Motor neuron (in vitro differentiated cells): Measurements from ENCODE around the gene ZNF516. TPM values are rescaled to one million over a fixed set of nuclear protein-coding genes. Genes with fewer than 3 reads are reported as not detected.

Experiments
- ATAC-seq, 8 experiments: fragments of 200-7000 bp; cut with Tn5 transposase; replicated peaks in 6 of 8; 2 replicates each; pipeline ENCODE4 v1.8.0; 2021; ENCODE audit warnings: mild to moderate bottlenecking in 8 of 8, moderate library complexity in 8 of 8
- H3K27ac ChIP-seq, 2 donors: fragments of 250-450 bp; sonication (Bioruptor Pico); 2 replicates each; pipeline ENCODE4 v1.9.0; 2021; ENCODE audit warnings: antibody characterized with exemption in 2 of 2, mild to moderate bottlenecking in 2 of 2, moderate library complexity in 1 of 2
- H3K4me1 ChIP-seq, 2 donors: fragments of 250-450 bp; sonication (Bioruptor Pico); replicated peaks in 1 of 2; 2 replicates each; pipeline ENCODE4 v1.6.1; 2021; ENCODE audit warnings: antibody characterized with exemption in 2 of 2, mild to moderate bottlenecking in 2 of 2, moderate library complexity in 1 of 2
- H3K4me3 ChIP-seq, 5 donors: fragments of 250-450 bp; sonication (Bioruptor Pico); 2 replicates each; pipeline ENCODE4 v1.9.0; 2021; ENCODE audit warnings: antibody characterized with exemption in 5 of 5, mild to moderate bottlenecking in 5 of 5, moderate library complexity in 4 of 5
- WGBS, 10 experiments: fragments of 450-650 bp; shearing (Covaris generic); methylation state at CpG; one replicate each; pipeline ENCODE4 v1.0.0; 2022; 5-methylcytosine and 5-hydroxymethylcytosine counted together
- in situ Hi-C, 9 experiments: fragments of 400-800 bp; cut with MboI; loops; one replicate each; pipeline ENCODE4 v1.15.0; 2021; ENCODE audit warnings: low sequenced_read_pairs in 9 of 9, low pct_unique_long_range_greater_than_20kb in 2 of 9; ENCODE audit not compliant: unreplicated experiment in 9 of 9
- total RNA-seq, 8 experiments: library from RNA; unstranded; fragments of 300-600 nt; gene quantifications; 2 replicates each; pipeline versions ENCODE4 v1.2.3 to v1.2.4, GENCODE V29; 2022

ZNF516 gene
- total RNA-seq, 8 experiments from 2014 or later: 13.0 to 64.2 (median 33.1) TPM

GRCh38 chr18:76503649-76504386 lies 8.8 kb upstream of the ZNF516 start:
- peak in 5 of 8 experiments; percentile 36 to 64 (median 59) for ATAC-seq
- Histone ChIP-seq H3K27ac (peak overlapping the region; percentile 25 to 60), H3K4me1 (peaks cover 21 to 27% of the 10 kb centered on the region in 2 donors), H3K4me3 (no peak overlapping the region)
- 6 to 100% (median 34%) methylated on average over 1 to 11 of the region's 15 CpGs; no CpG with 5 or more reads in 2 of the 10 experiments for WGBS, 10 experiments
- in situ Hi-C loops: no loop called here

DNA sequence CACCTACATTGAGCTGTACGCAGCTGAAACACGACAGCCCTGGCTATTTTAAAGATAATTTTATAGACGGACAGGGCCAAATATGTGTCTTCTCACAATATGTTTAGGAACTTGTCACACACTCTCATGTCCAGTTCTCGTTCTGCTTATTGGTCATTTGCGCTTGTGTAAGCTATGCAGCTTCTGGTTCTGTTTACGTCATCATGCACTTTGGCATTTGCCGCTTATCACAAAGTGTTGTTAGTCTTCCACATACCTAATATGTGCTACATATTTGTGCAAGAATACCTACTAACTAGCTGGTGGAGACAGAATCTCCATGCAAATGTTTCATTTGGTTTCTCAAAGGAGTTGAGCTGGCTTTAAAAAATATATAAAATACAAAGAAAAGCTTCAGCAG lies 7.5 kb upstream of the ZNF516 start:
- no peak overlapping the region for H3K4me3 ChIP-seq
- no peak overlapping the region for H3K27ac ChIP-seq
- 77 to 100% (median 100%) methylated on average over 1 to 7 of the region's 7 CpGs for WGBS, 10 experiments
- no peak for ATAC-seq
- peaks cover 28 to 33% of the 10 kb centered on the region in 2 donors for H3K4me1 ChIP-seq
- in situ Hi-C loops: no loop called here

- Histone ChIP-seq H3K4me1 (peaks cover 26 to 33% of the 10 kb centered on the region in 2 donors), H3K27ac (no peak overlapping the region), H3K4me3 (no peak overlapping the region)
- in situ Hi-C loops: loop anchor here in 1 of 9 experiments (25.0 kb wide), 1 partner anchor 188 kb away; no protein-coding TSS in a partner anchor
- ATAC-seq: no peak
- WGBS, 10 experiments: 7 to 100% (median 63%) methylated on average over 1 to 10 of the region's 10 CpGs
These were observed 4.7 kb upstream of the ZNF516 start for GRCh38 chr18:76499637-76500340.

DNA sequence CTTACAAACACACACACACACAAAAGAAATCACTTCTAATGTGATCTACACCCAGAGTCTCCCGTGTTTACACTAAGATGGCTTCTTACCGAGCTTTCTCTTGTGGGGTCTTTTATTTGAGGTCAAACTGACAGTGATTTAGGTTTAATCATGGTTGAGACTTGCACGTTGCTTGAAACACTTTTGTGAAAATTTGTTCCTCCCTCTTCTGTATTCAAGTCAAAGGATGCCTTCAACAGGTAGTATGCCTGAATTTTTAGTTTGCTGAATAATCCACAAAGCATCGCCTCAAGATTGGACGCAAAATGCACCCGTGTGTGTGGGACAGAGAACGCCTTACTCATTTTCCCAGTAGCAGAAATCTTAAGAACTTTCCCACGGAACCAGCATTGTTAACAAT lies 4.0 kb upstream of the ZNF516 start:
- in situ Hi-C loops: loop anchor here in 1 of 9 experiments (25.0 kb wide), 1 partner anchor 188 kb away; no protein-coding TSS in a partner anchor
- 0 to 85% (median 53%) methylated on average over 1 to 8 of the region's 8 CpGs; no CpG with 5 or more reads in 1 of the 10 experiments for WGBS, 10 experiments
- Histone ChIP-seq H3K4me1 (peaks cover 23 to 27% of the 10 kb centered on the region in 2 donors), H3K27ac (no peak overlapping the region), H3K4me3 (no peak overlapping the region)
- no peak for ATAC-seq

- in situ Hi-C loops: loop anchor here in 1 of 9 experiments (25.0 kb wide), 1 partner anchor 189 kb away; no protein-coding TSS in a partner anchor
- Histone ChIP-seq H3K4me1 (peaks cover 17 to 20% of the 10 kb centered on the region in 2 donors), H3K4me3 (no peak overlapping the region), H3K27ac (no peak overlapping the region)
- no peak for ATAC-seq
- 3 to 68% (median 35%) methylated on average over 2 to 6 of the region's 6 CpGs for WGBS, 10 experiments
These were observed 3.0 kb upstream of the ZNF516 start for GRCh38 chr18:76498064-76498463.

GRCh38 chr18:76497021-76497420 lies 2.0 kb upstream of the ZNF516 start:
- no peak for ATAC-seq
- in situ Hi-C loops: loop anchor here in 1 of 9 experiments (25.0 kb wide), 1 partner anchor 190 kb away; no protein-coding TSS in a partner anchor
- Histone ChIP-seq H3K27ac (no peak overlapping the region), H3K4me3 (peak overlapping the region in 1 of 5 donors; percentile 64), H3K4me1 (peaks cover 17 to 20% of the 10 kb centered on the region in 2 donors)
- WGBS, 10 experiments: 38 to 86% (median 59%) methylated on average over 1 to 6 of the region's 6 CpGs

DNA sequence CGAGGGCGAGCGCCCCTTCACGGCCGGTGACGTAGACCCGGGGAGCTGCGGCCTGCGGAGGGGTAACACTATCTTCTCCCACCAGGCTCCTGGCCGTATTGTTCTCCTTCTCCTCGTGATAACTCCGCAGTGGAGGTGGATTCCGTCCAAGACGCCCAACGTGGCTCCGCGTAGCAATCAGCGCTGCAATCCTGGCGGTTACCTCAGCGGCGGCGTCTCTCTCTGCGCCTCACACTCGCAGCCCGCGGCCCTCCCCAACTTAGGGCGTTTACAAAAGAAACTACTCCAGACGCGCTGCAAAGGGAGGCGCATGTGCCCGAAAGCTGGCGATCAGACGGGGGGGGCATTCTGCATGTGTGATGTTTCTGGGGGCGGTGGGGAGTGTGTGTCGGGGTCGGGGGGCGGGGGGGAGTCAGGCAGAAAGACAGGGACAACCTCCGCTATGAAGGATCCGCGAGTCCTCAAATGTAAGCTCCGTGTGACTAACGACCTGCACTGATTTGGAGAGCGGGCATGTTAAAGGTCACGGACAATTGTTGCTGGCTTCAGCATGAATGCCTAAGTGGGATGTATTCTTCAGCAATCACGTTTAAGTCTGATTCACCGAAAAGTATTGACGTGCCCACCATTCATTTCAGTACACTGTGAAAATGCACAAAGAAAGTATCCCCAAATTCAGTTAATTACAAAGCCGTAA lies 1.3 kb upstream of the ZNF516 start:
- Histone ChIP-seq H3K4me1 (peaks cover 17 to 20% of the 10 kb centered on the region in 2 donors), H3K4me3 (peak overlapping the region; percentile 42 to 86 (median 64)), H3K27ac (peak overlapping the region; percentile 61 to 96)
- ATAC-seq: peak; percentile 5 to 28 (median 16)
- in situ Hi-C loops: loop anchor here in 1 of 9 experiments (25.0 kb wide), 1 partner anchor 191 kb away; no protein-coding TSS in a partner anchor
- WGBS, 10 experiments: 3 to 69% (median 12%) methylated on average over 2 to 7 of the region's 48 CpGs; no CpG with 5 or more reads in 1 of the 10 experiments

- peak overlapping the region; percentile 42 to 86 (median 64) for H3K4me3 ChIP-seq
- peak; percentile 5 to 56 (median 48) for ATAC-seq
- H3K27ac ChIP-seq: peak overlapping the region; percentile 91 to 96
- in situ Hi-C loops: loop anchor here in 1 of 9 experiments (25.0 kb wide), 1 partner anchor 192 kb away; no protein-coding TSS in a partner anchor
- H3K4me1 ChIP-seq: peaks cover 17 to 20% of the 10 kb centered on the region in 2 donors
- WGBS, 10 experiments: 0% methylated on average over 4 to 5 of the region's 43 CpGs; no CpG with 5 or more reads in 7 of the 10 experiments
These were observed 572 bp upstream of the ZNF516 start for GRCh38 chr18:76495435-76496193.

DNA sequence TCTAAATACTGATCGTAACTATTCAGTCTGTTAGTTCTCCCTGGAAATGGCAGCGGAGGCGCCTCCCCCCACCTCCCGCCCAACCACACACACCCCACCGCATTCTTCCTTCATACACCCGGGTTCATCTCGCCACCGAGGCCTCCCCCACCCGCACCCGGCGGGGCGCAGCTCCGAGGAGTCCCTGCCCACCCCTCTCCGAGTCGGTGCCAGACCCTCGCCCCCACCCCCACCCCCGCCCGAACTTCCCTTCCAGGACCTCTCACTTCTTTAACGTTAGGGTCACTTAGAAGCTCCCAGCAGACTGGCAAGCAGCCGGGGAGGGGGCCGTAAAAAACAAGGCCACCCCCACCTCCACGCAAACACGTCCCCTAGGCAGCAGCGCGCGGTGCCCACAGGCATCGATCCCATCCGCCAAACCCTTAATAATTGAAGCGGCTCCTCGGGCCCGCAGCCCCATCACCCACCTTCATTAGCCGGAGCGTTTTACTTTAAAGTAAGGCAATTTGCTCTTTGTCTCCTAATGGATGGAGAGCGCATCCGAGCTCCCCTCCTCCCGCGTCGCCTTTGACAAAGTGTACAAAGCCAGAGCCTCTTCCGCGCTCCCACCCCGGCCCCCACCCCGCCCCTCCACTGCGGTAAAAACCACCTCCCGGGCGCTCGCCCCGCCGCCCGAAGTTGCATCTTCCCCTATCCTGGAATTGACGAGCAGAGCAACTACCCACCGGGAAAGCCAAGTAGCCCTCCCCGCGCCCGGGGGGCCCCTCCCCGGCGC lies 624 bp downstream of the ZNF516 start:
- Histone ChIP-seq H3K27ac (peak overlapping the region; percentile 91 to 96), H3K4me1 (peaks cover 17 to 25% of the 10 kb centered on the region in 2 donors), H3K4me3 (peak overlapping the region; percentile 42 to 86 (median 64))
- in situ Hi-C loops: loop anchor here in 1 of 9 experiments (25.0 kb wide), 1 partner anchor 193 kb away; no protein-coding TSS in a partner anchor
- peak in 4 of 8 experiments; percentile 0 to 1 (median 0) for ATAC-seq
- 0% methylated on average over 1 of the region's 56 CpGs; no CpG with 5 or more reads in 8 of the 10 experiments for WGBS, 10 experiments

DNA sequence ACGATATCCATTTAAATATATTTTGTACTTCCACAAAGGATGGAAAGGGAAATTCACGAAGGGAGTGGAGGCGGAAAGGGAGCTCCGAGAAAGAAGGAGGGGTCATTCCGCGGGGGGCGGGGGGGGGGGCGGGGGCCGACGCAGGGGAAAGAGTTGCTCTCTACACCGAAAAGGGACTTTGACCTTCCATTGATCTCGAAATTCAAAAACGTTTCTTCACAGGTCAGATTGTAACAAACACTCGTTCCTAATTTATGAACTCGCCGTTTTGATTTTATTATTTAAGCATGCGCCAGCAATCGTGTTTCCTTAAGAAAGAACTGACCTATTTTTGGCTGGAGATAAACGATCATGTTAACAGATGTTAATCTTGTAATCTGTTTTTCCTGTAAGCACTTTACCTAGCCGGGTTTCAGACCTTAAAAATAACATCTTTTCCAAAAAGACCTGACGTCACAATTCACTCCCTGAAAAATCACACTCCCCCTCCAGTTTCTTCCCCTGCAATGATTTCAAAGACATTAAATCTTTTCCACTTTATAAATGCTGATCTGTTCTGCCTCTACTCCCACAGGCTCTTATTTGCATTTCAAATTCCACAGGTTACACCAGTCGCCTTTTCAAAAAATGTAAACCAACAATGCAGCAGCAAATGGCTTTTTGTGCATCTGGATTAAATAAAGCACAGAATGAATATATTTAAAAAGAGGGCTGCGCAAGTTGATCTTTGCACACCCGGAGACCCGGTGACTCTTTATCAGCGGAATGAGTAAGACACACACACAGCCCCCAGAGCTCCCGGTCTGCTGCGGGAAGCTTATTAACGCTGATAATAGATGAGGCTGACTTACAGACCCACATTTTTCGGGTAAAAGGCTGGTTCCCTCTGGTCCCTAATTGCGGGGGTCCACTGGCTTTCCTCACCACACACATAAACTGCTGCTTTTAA lies 1.6 kb downstream of the ZNF516 start:
- in situ Hi-C loops: loop anchor here in 1 of 9 experiments (25.0 kb wide), 1 partner anchor 194 kb away; no protein-coding TSS in a partner anchor
- ATAC-seq: peak in 3 of 8 experiments; percentile 2 to 8 (median 2)
- 0 to 2% (median 0%) methylated on average over 3 to 25 of the region's 31 CpGs; no CpG with 5 or more reads in 1 of the 10 experiments for WGBS, 10 experiments
- Histone ChIP-seq H3K4me1 (peaks cover 11 to 33% of the 10 kb centered on the region in 2 donors), H3K27ac (peak overlapping the region; percentile 91 to 96), H3K4me3 (peak overlapping the region; percentile 42 to 86 (median 64))
